ENCODE measurements around the gene PRKCE. TPM values are rescaled to one million over a fixed set of nuclear protein-coding genes. Genes with fewer than 3 reads are reported as not detected.

PRKCE gene
- total RNA-seq, 6 experiments from 2014 or later = 5.2 to 18.8 (median 11.0) TPM

GRCh38 chr2:46002947-46003346 lies 351.5 kb downstream of the PRKCE start:
- 100% methylated on average over 1 of the region's 2 CpGs for WGBS (ENCODE audit: insufficient coverage, low coverage, low lambda C conversion rate, missing lambda C conversion rate)
- no peak overlapping the region for H3K27ac ChIP-seq
- H3K36me3 ChIP-seq = no peaks in the 10 kb centered on the region
- DNase-seq (no peak), ATAC-seq (no peak)
- no peaks in the 10 kb centered on the region for H3K9me3 ChIP-seq
- TF ChIP-seq CTCF (IDR thresholded peaks at IDR 0.05) (no peak), POLR2A (IDR thresholded peaks at IDR 0.05) (no peak)
- H3K27me3 ChIP-seq = no peaks in the 10 kb centered on the region
- no peak overlapping the region for H3K4me3 ChIP-seq
- H3K4me1 ChIP-seq = peaks cover 0 to 45% (median 11%) of the 10 kb centered on the region in 4 donors
- intact Hi-C loops (cut with DNase I) = no loop called here

GRCh38 chr2:46003903-46004473 lies 352.5 kb downstream of the PRKCE start:
- 40% methylated on average over 9 of the region's 9 CpGs for WGBS (ENCODE audit: insufficient coverage, low coverage, low lambda C conversion rate, missing lambda C conversion rate)
- no peaks in the 10 kb centered on the region for H3K9me3 ChIP-seq
- no peak overlapping the region for H3K4me3 ChIP-seq
- H3K36me3 ChIP-seq = no peaks in the 10 kb centered on the region
- H3K4me1 ChIP-seq = peaks cover 0 to 45% (median 11%) of the 10 kb centered on the region in 4 donors
- ATAC-seq (peak; percentile 21 to 56 (median 52)), DNase-seq (no peak)
- TF ChIP-seq CTCF (IDR thresholded peaks at IDR 0.05) = no peak
- TF ChIP-seq POLR2A (IDR thresholded peaks at IDR 0.05) = peak; percentile 44
- no peaks in the 10 kb centered on the region for H3K27me3 ChIP-seq
- H3K27ac ChIP-seq = no peak overlapping the region
- intact Hi-C loops (cut with DNase I) = no loop called here

- H3K4me1 ChIP-seq = peaks cover 0 to 45% (median 16%) of the 10 kb centered on the region in 4 donors
- intact Hi-C loops (cut with DNase I) = no loop called here
Measured at GRCh38 chr2:46006473-46007025, 355.1 kb downstream of the PRKCE start.

DNA sequence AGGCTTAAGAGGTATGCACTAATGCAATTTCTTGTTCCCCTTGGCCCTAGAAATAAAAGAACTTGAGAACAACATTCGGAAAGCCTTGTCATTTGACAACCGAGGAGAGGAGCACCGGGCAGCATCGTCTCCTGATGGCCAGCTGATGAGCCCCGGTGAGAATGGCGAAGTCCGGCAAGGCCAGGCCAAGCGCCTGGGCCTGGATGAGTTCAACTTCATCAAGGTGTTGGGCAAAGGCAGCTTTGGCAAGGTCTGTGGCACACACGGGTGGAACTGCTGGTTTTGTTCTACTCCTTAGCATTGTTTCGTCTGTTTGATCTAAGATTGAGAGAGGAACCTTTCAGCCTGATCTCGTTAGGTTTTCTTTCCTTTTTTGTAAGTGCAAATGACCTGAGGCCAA lies 355.9 kb downstream of the PRKCE start:
- DNase-seq (peak in 1 of 3 donors; percentile 48), ATAC-seq (peak in 1 of 4 donors; percentile 13)
- WGBS (ENCODE audit: insufficient coverage, low coverage, low lambda C conversion rate, missing lambda C conversion rate) = 44% methylated on average over 7 of the region's 11 CpGs
- H3K27me3 ChIP-seq = no peaks in the 10 kb centered on the region
- no peak overlapping the region for H3K4me3 ChIP-seq
- no peaks in the 10 kb centered on the region for H3K9me3 ChIP-seq
- H3K36me3 ChIP-seq = no peaks in the 10 kb centered on the region
- H3K4me1 ChIP-seq = peaks cover 0 to 45% (median 16%) of the 10 kb centered on the region in 4 donors
- no peak overlapping the region for H3K27ac ChIP-seq
- intact Hi-C loops (cut with DNase I) = no loop called here
- no peak for TF ChIP-seq POLR2A (IDR thresholded peaks at IDR 0.05)
- TF ChIP-seq CTCF (IDR thresholded peaks at IDR 0.05) = no peak

More at GRCh38 chr2:46006473-46007025, 355.1 kb downstream of the PRKCE start:
- WGBS (ENCODE audit: insufficient coverage, low coverage, low lambda C conversion rate, missing lambda C conversion rate) = 42% methylated on average over 7 of the region's 7 CpGs
- Histone ChIP-seq H3K27ac (no peak overlapping the region), H3K27me3 (no peaks in the 10 kb centered on the region), H3K9me3 (no peaks in the 10 kb centered on the region), H3K4me3 (no peak overlapping the region), H3K36me3 (no peaks in the 10 kb centered on the region)
- DNase-seq (no peak), ATAC-seq (peak; percentile 12 to 68 (median 48))
- TF ChIP-seq CTCF (IDR thresholded peaks at IDR 0.05) (no peak), POLR2A (IDR thresholded peaks at IDR 0.05) (peak; percentile 36)
